Tibial nerve (tissue), 4 donors: ENCODE measurements around the gene CALY. TPM values are rescaled to one million over a fixed set of nuclear protein-coding genes. Genes with fewer than 3 reads are reported as not detected.

Experiments
- DNase-seq, 2 donors: peaks; one replicate each; pipeline ENCODE4 v3.0.0-alpha.2; 2019; ENCODE audit warnings: low spot score in 2 of 2
- H3K27ac ChIP-seq, 4 donors: fragments of 200-600 bp; sonication (generic) in 3 of 4; one replicate each; pipeline ENCODE4 v1.5.1; 2017 to 2019; ENCODE audit warnings: mild to moderate bottlenecking in 1 of 4
- H3K27me3 ChIP-seq, 2 donors: fragments of 200-600 bp; sonication (generic) in 1 of 2; one replicate each; pipeline versions ENCODE4 v1.5.1 to v1.6.0; 2017 to 2019
- H3K36me3 ChIP-seq, 3 donors: fragments of 200-600 bp; sonication (generic); one replicate each; pipeline ENCODE4 v1.5.1; 2018 to 2019
- H3K4me1 ChIP-seq, 4 donors: fragments of 200-600 bp; sonication (generic) in 3 of 4; one replicate each; pipeline ENCODE4 v1.5.1; 2017 to 2019
- H3K4me3 ChIP-seq, 4 donors: fragments of 200-600 bp; sonication (generic) in 3 of 4; one replicate each; pipeline ENCODE4 v1.5.1; 2017 to 2019; ENCODE audit warnings: mild to moderate bottlenecking in 1 of 4, moderate library complexity in 1 of 4
- H3K9me3 ChIP-seq, 4 donors: fragments of 200-600 bp; sonication (generic) in 3 of 4; one replicate each; pipeline ENCODE4 v1.5.1; 2017 to 2019
- EP300 ChIP-seq, 2 donors: sonication (generic); formaldehyde crosslinking; IDR thresholded peaks; one replicate each; pipeline ENCODE4 v1.6.1; 2017; ENCODE audit warnings: antibody characterized with exemption in 2 of 2, mild to moderate bottlenecking in 1 of 2
- POLR2A ChIP-seq, 2 donors: fragments of 450-650 bp; IDR thresholded peaks; one replicate each; pipeline ENCODE4 v1.6.1; 2017; ENCODE audit warnings: antibody characterized with exemption in 2 of 2, mild to moderate bottlenecking in 2 of 2, moderate library complexity in 2 of 2
- WGBS, 2 donors: methylation state at CpG; one replicate each; pipeline ENCODE4 v1.1.5; 2018; 5-methylcytosine and 5-hydroxymethylcytosine counted together
- small RNA-seq: library from RNA; depleted of rRNA; stranded (forward); fragments of <200 nt; gene quantifications from one replicate; pipeline ENCODE3, GENCODE V24; 2016
- total RNA-seq, 4 donors: library from RNA; depleted of rRNA; stranded (reverse); fragments of >200 nt; gene quantifications; one replicate each; pipeline ENCODE4 v1.1.0, GENCODE V29; 2016

CALY gene
- total RNA-seq, 4 donors from 2014 or later: 0.60 to 4.4 (median 1.2) TPM; not detected in 1

DNA sequence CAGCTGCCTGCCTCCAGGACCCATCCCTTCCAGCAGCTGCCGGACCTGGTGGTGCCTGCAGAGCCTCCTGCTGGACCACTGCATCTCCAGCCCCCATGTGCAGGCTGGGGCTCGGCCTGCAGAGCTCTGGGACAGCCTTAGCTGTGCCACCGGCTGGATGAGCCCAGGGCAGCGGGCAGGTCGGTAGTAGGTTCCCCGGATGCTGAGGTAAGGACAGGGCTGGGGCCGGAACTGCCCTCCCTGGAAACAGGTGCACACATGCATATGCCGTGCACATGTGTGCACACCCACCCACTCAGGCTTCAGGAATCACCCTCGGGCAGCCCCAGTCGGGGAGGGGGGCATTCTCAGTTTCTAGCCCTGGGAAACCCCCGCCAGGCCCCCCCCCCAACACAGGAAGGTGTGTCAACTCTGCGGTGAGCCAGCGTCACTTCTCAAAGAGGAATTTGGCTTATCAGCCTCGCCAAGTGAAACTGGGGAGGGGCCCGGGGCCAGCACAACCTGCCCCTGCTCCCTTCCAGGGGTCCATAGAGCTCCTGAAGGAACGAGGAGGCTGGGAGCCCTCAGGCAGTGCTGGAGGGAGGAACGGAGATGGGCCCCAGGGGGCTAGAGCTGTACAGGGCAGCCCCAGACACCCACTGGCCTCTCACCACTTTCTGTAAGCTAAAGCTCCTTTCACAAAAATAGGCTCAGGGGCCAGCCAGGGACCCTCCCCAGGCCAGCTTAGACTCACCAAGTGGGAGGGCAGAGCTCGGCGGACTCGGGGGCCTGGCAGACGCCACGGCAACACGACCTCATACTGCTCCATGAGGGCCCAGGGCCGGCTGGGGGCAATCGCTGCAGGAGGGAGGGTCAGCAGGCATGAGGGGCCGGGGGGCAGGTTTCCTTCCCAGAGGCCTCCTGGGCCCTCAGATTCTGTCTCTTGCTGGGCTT lies 61.7 kb downstream of the CALY start:
- Histone ChIP-seq H3K4me1 (peaks cover 0 to 43% (median 17%) of the 10 kb centered on the region in 4 donors), H3K27ac (peak overlapping the region in 1 of 4 donors; percentile 37), H3K9me3 (no peaks in the 10 kb centered on the region), H3K27me3 (peaks cover 0 to 33% of the 10 kb centered on the region in 2 donors), H3K4me3 (peak overlapping the region in 1 of 4 donors; percentile 41), H3K36me3 (peaks cover 0 to 58% (median 0%) of the 10 kb centered on the region in 3 donors)
- 32 to 43% methylated on average over 20 to 22 of the region's 26 CpGs for WGBS, 2 donors
- DNase-seq: no peak
- no peak for TF ChIP-seq POLR2A (IDR thresholded peaks at IDR 0.05)
- no peak for TF ChIP-seq EP300 (IDR thresholded peaks at IDR 0.05)

Small RNAs within 50 kb of the gene (small RNA-seq; reads per million reads assigned to genes)
- gene AL360181.4 (not detected), gene BANF1P2 (not detected), gene MIR3944 (not detected)

Other genes starting within 250 kb of the CALY start
- gene ADGRA1, start 249.0 kb downstream of the CALY start, total RNA-seq: under 1 TPM in 1 of 4 donors, not detected in 3; under 0.01 TPM
- 1 to 10 TPM; 3.7 to 5.9 (median 4.8) TPM for gene KNDC1, start 176.7 kb downstream of the CALY start, total RNA-seq
- gene UTF1, start 106.7 kb downstream of the CALY start, total RNA-seq: not detected
- 10 to 100 TPM in 1 of 4 donors, 1 to 10 TPM in 3; 2.5 to 10.5 (median 4.9) TPM for gene VENTX, start 99.0 kb downstream of the CALY start, total RNA-seq
- 10 to 100 TPM in 1 of 4 donors, 1 to 10 TPM in 3; 2.7 to 11.3 (median 6.4) TPM for gene ADAM8, start 60.0 kb downstream of the CALY start, total RNA-seq
- 10 to 100 TPM; 35.8 to 73.5 (median 45.7) TPM for gene TUBGCP2, start 28.0 kb downstream of the CALY start, total RNA-seq
- gene ZNF511, start 28.0 kb downstream of the CALY start, total RNA-seq: 10 to 100 TPM; 29.3 to 44.8 (median 35.0) TPM
- 10 to 100 TPM in 3 of 4 donors, 1 to 10 TPM in 1; 9.8 to 29.4 (median 16.6) TPM for gene PRAP1, start 10.5 kb upstream of the CALY start, total RNA-seq
- 10 to 100 TPM; 44.1 to 59.4 (median 49.3) TPM for gene FUOM, start 21.1 kb upstream of the CALY start, total RNA-seq
- 100 to 1,000 TPM in 1 of 4 donors, 10 to 100 TPM in 3; 70.5 to 104 (median 76.4) TPM for gene ECHS1, start 36.5 kb upstream of the CALY start, total RNA-seq
- gene PAOX, start 42.4 kb upstream of the CALY start, total RNA-seq: 10 to 100 TPM; 15.3 to 26.7 (median 18.4) TPM
- 10 to 100 TPM; 28.7 to 65.7 (median 34.7) TPM for gene MTG1, start 57.3 kb upstream of the CALY start, total RNA-seq
- gene SPRN, start 87.7 kb upstream of the CALY start, total RNA-seq: not detected
- 1 to 10 TPM; 4.8 to 8.1 (median 6.1) TPM for gene SCART1, start 117.0 kb upstream of the CALY start, total RNA-seq
- gene CYP2E1, start 190.5 kb upstream of the CALY start, total RNA-seq: 1 to 10 TPM in 2 of 4 donors, under 1 TPM in 2; 0.30 to 7.0 (median 0.82) TPM
- gene SYCE1, start 228.7 kb upstream of the CALY start, total RNA-seq: 1 to 10 TPM in 1 of 4 donors, not detected in 3; 3.5 TPM